ENCODE results near the gene QRFP. TPM values are rescaled to one million over a fixed set of nuclear protein-coding genes. Genes with fewer than 3 reads are reported as not detected.

The QRFP gene
- total and polyA plus RNA-seq, 8 donors: not detected

DNA sequence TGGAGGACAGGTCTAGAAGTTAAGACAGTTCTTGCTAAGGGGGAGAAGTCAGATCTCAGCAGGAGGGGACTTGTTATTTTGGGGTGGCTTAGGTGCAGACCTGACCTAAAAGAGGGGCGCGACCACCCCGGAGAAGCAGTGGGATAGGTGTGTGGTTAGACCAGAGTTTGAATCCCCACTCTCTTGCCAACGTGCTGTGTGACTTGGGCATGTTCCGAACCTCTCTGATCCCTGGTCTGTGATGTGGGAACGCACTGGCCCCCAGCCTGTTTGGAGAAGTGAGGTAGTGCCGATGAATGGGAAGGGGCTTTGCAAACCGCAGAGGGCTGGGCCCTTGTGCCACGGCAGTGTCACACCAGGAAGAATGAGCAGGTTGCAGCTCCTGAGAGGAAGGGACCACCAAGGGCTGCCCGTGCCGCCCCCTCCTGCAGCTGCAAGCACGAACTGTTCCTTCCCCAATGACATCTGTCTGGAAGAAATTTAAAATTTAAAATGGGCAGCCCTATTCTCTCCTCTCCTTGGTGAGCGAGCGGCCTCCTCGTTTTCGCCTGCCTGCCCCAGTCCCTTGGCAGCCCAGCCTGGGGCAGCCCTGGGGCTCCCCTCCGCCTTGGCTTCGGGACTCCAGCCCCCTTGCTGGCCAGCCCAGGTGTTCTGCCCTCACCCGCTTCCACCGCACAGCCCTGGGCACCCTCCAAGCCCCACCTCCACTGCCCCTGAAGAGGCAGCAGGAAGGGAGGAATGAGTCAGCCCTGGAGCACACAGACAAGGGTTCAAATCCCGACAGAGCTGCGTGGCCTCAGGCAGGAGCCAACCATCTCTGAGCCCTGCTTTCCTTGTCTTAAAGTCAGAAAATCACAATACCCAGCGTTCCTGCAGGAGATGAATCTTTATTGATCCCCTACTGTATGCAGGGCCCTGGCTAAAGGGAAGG is 40.8 kb upstream of the QRFP start:
- peaks cover 3 to 7% (median 4%) of the 10 kb centered on the region in 3 donors for H3K4me1 ChIP-seq

DNA sequence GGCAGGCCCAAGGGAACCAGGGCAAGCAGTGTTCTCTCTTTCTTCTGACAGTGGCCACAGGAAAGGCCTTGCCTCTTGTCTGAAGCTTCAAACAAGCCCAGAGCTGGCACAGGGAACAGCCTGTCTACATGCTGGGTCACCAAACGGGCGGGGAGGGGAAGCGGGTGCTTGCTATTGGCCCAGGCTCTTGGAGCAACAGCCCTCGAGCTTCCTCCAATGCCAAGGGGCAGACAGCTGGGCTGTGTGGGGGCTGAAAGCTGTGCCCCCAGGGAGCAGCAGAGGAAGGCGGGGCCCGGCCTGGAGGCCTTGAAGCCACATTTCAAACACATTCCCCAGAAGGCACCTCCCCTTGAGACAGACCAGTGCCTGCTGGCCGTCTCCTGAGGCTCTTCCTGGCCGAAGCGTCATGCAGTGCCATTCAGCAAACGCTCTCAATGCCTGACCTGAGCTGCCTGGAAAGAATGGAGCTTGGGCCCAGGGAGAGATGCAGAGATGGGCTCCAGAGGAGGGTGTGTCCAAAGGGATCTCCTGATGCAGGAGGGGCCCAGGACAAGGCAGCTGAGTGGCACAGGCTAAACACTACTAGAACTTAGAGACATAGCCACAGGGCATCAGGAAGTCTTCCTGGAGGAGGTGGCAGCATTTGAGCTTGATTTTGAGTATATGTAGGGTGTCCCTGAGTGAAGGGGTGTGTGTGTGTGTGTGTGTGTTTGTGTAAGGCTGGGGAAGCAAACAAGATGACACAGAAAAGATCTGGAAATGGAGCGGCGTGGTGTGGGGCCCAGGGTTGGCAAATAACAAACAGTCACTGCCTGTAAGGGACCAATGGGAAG is 39.9 kb upstream of the QRFP start:
- no peaks in the 10 kb centered on the region for H3K36me3 ChIP-seq
- TF ChIP-seq CTCF (IDR thresholded peaks at IDR 0.05): no peak
- ATAC-seq (peak in 1 of 4 donors; percentile 5), FAIRE-seq (no peak), DNase-seq (no peak)
- H3K9me3 ChIP-seq: no peaks in the 10 kb centered on the region
- WGBS, 2 donors: 67 to 78% methylated on average over 12 of the region's 12 CpGs
- no peak overlapping the region for H3K4me3 ChIP-seq
- intact Hi-C loops (cut with DNase I): no loop called here
- H3K27me3 ChIP-seq: peaks cover 0 to 34% (median 11%) of the 10 kb centered on the region in 4 donors
- H3K27ac ChIP-seq: no peak overlapping the region
- peaks cover 3 to 7% (median 4%) of the 10 kb centered on the region in 3 donors for H3K4me1 ChIP-seq

More for the DNA sequence above, 40.8 kb upstream of the QRFP start:
- TF ChIP-seq CTCF (IDR thresholded peaks at IDR 0.05): no peak
- no peak for DNase-seq
- 55 to 57% methylated on average over 23 of the region's 23 CpGs for WGBS, 2 donors
- ATAC-seq: no peak
- no peaks in the 10 kb centered on the region for H3K9me3 ChIP-seq
- H3K27me3 ChIP-seq: peaks cover 0 to 35% (median 14%) of the 10 kb centered on the region in 4 donors
- intact Hi-C loops (cut with DNase I): no loop called here
- no peak for FAIRE-seq
- H3K36me3 ChIP-seq: no peaks in the 10 kb centered on the region
- H3K27ac ChIP-seq: no peak overlapping the region
- no peak overlapping the region for H3K4me3 ChIP-seq

DNA sequence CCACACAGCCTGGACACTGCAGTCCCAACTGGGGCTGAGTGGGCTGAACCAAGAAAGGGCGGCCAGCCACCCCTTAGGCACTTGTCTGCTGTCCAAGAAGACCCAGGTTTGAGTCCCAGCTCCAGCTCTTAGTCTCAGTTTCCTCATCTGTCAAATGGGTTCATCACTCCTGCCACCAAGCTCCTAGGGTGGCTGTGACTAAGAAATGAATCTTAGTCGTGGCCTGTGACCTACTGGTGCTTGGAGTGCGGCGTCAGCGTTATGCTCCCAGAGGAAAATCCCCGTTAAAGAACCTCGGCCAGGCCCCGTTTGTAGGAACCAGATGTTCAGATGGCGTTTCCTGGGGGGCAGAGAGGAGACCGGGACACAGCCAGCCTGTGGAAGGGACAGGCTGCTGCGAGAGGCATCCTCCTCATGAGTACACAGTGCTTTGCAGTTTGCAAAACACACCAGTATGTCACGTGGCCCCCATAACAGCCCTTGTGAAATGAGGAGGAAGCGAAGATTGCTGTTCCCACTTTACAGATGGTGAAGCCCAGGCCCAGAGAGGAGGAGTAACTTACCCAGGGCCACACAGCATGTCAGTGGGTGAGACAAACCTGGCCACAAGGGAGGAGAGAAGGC is 39.1 kb upstream of the QRFP start:
- FAIRE-seq (no peak), DNase-seq (no peak), ATAC-seq (no peak)
- Histone ChIP-seq H3K27me3 (peaks cover 0 to 31% (median 11%) of the 10 kb centered on the region in 4 donors), H3K27ac (no peak overlapping the region), H3K9me3 (no peaks in the 10 kb centered on the region), H3K36me3 (no peaks in the 10 kb centered on the region), H3K4me3 (no peak overlapping the region), H3K4me1 (peaks cover 3 to 7% (median 4%) of the 10 kb centered on the region in 3 donors)
- no peak for TF ChIP-seq CTCF (IDR thresholded peaks at IDR 0.05)
- intact Hi-C loops (cut with DNase I): no loop called here
- 83 to 85% methylated on average over 13 of the region's 13 CpGs for WGBS, 2 donors

DNA sequence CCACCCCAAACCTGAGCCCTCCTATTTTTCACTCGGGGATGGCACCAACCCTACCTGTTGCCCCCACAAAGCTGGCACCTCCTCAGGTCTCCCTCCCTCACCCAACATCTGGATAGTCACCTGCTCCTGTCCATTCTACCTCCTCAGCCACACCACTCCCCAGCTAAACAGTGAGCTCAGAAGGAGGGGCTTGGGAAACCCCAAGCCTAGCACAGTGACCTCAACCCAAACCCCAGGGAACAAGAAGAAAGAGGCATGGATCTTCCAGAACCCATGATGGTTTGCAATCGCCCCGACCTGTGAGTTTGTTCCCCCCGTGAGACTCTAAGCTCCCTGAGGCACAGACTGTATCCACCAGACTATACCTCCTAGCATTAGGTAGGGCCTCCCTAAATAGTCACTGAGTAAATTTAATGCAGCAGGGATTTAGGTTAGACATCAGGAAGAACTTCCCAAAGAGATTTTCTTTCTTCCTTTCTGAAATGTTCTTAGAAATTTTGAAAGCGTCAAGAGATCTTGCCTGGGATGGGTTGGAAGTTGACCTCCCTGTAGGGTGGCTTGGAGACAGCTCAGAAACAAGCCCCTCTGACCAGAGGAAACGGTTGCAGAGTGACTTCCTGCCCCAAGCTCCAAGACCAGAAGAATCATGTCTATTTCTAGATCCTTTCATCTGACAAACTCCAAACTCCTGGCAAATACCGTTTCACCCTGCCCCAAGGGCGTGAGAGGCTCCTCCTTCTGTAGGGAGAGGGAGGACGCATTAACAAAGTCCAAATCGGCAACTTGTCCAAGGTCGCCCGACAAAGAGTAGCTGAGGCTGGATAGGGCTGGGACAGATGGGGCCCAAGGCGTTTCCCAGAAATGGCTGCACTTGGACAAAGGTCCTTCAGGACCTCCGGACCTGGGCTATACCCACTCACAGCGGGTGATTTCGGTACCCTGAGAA is 38.4 kb upstream of the QRFP start:
- intact Hi-C loops (cut with DNase I): no loop called here
- DNase-seq (no peak), FAIRE-seq (no peak), ATAC-seq (no peak)
- H3K4me1 ChIP-seq: peaks cover 3 to 7% (median 4%) of the 10 kb centered on the region in 3 donors
- H3K27ac ChIP-seq: no peak overlapping the region
- H3K4me3 ChIP-seq: no peak overlapping the region
- peaks cover 0 to 31% (median 8%) of the 10 kb centered on the region in 4 donors for H3K27me3 ChIP-seq
- no peak for TF ChIP-seq CTCF (IDR thresholded peaks at IDR 0.05)
- H3K9me3 ChIP-seq: no peaks in the 10 kb centered on the region
- 33 to 47% methylated on average over 16 of the region's 16 CpGs for WGBS, 2 donors
- no peaks in the 10 kb centered on the region for H3K36me3 ChIP-seq
